DMS53 treated with DMSO at 0.1 percent for 48 hours (cell line): Measurements from ENCODE around the gene SBF2.
"Not testable (repeated sequence)": the region's sequence is repeated elsewhere in the genome, so short reads cannot be mapped to it uniquely, and the experiment has no call there.

Experiments
- DNase-seq: peaks from one replicate; lab custom pipeline; 2025; ENCODE audit not compliant: unreplicated experiment; lab: John Stamatoyannopoulos, UW

Gene SBF2

GRCh38 chr11:10072841-10073240 lies 221.2 kb downstream of the SBF2 start:
- DNase-seq = no peak

DNA sequence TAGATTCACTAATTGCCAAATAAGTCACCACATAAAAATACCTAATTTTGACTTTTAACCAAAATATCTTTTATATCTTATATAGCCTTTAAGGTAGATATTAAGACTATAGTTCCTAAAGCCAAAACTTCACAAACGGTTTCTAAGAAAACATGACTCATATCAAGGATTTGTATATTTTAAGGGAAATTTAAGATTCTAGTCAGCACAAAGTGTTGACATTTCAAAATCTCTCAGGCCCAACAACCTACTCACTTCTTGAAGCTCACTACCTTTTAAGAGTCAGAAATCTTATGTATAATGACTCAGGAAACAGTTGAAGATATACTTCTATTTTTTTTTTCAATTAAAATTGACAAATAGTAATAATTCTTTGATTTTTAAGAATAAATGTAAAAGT lies 221.9 kb downstream of the SBF2 start:
- no peak for DNase-seq

DNA sequence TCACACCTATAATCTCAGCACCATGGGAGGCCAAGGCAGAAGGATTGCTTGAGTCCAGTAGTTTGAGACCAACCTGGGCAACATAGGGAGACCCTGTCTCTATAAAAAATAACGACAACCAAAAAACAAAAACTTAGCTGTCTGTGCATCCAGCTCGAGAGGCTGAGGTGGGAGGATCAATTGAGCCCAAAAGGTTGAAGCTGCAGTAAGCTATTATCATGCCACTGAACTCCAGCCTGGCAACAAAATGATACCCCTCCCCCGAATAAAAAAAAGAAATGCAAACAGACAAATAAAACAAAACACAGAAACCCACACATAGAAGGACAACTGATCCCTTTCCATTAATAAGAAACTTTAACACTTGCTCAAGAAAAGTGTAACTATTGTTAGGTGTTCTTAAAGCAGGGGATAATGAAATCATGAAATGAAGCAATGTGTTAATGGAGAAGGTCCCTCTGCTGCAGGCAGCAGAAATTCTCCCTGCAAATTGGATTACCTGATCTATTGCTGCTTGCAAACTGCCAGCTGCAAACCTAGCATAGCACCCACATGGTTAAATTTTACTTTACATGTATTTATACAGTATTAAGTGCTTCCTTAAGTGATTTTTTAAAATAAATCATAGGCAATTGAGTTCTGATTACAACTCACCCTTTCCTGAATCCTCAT lies 226.3 kb downstream of the SBF2 start:
- no peak for DNase-seq

DNA sequence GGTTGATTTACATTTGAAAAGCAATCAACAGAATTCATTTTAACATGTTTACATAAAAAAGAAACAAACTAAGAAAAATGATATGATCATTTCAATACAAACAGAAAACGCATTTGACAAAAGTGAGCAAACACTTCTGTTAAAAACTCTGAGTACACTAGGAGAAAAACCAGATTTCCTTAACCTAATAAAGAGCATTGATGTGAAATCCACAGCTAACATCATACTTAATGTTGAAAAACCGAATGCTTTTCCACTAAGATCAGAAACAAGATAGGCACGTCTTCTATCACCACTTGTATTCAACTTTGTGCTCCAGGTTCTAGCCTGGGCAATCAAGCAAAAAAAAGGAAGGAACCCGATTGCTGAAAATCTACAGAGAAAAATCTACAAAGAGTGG lies 227.6 kb downstream of the SBF2 start:
- DNase-seq = peak; percentile 16

- no peak for DNase-seq
Observed at GRCh38 chr11:10064828-10065227, 229.2 kb downstream of the SBF2 start.

- no peak for DNase-seq
Observed at GRCh38 chr11:10058356-10058755, 235.7 kb downstream of the SBF2 start.

DNA sequence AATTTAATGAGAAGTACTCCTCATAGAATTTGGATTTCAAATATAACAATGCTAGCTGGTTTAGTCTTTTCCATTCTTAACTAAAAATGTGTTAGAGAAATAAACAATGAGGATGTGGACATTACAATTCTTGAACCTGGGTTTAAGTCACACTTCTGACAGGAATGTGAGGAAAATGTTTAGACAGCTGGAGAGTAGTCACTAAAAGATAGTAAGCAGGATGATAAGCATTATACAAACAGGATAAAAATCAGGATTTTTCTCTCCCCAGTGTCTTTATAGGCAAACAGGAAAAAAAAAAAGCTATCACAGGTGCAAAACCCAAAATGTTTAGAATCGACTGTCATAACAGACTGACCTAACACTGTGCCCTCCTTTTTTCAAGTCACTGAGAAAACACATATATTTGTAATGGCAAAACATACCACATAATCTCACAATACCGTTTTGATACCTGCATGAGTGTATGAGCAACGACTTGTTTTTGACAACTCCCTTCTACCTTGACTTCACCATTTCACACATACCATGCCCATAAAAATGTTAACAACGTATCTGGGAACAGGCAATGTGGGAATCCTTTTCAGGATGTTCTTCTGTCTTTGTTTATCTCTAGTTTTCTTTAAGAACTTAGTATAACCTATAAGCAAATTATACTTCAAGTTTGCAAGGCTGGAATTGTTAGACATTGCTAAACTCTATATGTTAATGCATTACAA lies 242.0 kb downstream of the SBF2 start:
- DNase-seq = no peak

GRCh38 chr11:10050561-10050960 lies 243.5 kb downstream of the SBF2 start:
- peak; percentile 45 for DNase-seq

DNA sequence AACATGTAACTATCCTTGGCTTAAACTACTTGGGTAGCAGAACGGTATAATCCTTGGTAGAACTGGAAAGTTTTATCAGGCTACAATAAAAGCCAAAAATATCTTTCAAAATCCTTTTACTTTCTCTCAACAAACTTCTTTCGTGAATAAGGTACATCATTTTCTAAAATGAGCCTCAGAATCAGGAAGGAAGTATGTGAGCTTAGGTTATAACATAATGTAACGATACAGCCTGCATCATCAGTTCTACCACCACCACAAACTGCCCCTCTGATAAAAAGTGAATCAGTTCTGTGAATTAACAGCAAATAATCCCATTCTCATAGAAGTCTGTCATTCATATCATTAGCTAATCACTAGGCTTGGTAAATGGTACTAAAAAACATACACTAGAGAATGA lies 244.3 kb downstream of the SBF2 start:
- no peak for DNase-seq

DNA sequence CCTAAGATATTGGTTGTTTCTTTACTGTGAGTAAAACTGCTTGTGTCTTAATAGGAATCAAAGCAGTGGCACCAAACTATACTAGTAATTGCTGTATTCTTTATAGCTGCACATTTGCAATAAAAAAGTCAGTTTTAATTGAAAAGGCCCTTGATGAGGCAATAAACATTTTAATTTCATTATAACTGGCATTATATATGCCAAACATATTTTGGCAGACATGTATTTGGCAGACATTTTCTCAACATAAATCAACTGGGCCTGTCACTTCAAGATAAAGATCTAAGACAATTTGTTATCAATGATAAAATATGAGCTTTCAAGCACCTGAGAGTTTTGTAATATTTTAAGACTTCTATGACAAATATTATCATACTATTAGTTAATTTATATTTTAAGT lies 245.7 kb downstream of the SBF2 start:
- DNase-seq = no peak

GRCh38 chr11:10044618-10045017 lies 249.4 kb downstream of the SBF2 start:
- no peak for DNase-seq

- no peak for DNase-seq
Observed at GRCh38 chr11:10042699-10043098, 251.3 kb downstream of the SBF2 start.

DNA sequence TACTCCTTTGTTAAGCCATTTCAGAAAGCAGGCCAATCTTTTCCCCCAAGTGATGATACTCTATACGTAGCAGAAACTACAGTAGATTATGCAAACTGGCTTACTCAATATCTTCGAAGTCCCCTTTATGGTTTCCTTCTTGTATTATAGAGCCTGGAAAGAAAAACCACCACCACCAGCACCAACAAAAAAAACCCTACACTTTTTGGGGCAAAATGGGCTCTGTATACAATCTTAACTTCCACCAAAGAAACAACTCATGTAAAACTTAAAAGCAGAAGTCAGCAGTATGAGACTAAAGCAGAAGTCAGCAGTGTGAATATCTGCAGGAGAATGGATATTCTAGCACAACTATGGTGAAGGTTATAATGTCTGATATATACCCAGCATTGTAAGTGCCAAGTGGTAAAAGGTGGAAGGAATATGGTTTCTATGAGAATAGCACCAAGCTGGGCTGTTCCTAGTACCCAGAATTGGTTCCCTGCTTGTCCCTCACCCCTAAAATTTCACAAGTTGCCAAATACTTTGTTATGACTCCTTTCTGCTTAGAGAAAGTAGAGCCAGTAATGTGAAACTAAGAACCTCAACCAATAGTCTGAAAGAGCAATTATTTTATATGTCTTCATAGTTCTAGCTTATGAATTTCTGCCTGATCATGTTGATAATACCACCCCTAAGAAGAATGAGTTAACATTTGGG lies 252.1 kb downstream of the SBF2 start:
- DNase-seq = no peak

DNA sequence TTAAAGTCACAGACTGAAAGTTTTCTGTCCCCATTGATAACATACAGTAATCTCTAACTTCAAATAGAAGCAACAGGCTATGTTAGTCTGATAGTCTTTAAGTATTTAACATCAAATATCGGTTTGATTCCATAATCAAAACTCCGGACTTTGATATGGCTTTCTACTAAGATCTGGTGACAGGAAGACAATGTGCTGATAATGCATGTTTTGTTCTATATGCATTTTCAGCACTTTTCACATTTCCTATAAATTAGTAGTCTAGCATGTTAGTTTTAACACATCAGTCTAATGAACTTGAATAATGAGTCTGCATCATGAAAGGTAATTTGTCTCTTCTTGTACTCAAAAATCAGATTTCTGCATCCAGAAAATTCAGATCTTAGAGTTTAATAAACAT lies 252.7 kb downstream of the SBF2 start:
- no peak for DNase-seq

- DNase-seq = no peak
Observed at GRCh38 chr11:10038521-10039302, 255.3 kb downstream of the SBF2 start.

DNA sequence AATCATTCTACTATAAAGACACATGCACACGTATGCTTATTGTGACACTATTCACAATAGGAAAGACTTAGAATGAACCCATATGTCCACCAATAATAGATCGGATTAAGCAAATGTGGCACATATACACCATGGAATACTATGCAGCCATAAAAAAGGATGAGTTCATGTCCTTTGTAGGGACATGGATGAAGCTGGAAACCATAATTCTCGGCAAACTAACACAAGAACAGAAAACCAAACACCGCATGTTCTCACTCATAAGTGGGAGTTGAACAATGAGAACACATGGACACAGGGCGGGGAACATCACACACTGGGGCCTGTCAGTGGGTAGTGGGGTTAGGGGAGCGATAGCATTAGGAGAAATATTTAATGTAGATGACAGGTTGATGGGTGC lies 258.1 kb downstream of the SBF2 start:
- DNase-seq = not testable (repeated sequence)

- DNase-seq = no peak
Observed at GRCh38 chr11:10032935-10033334, 261.1 kb downstream of the SBF2 start.

- no peak for DNase-seq
Observed at GRCh38 chr11:10030122-10030490, 263.9 kb downstream of the SBF2 start.

GRCh38 chr11:10029386-10030121 lies 264.5 kb downstream of the SBF2 start:
- no peak for DNase-seq

GRCh38 chr11:10026514-10026913 lies 267.5 kb downstream of the SBF2 start:
- no peak for DNase-seq

- no peak for DNase-seq
Observed at GRCh38 chr11:10023212-10023611, 270.8 kb downstream of the SBF2 start.
